ENCODE results near the gene MYL6B. TPM values are rescaled to one million over a fixed set of nuclear protein-coding genes. Genes with fewer than 3 reads are reported as not detected.

MYL6B gene
- total RNA-seq, 2 donors from 2014 or later: 18.6 to 19.1 TPM

- H3K9ac ChIP-seq (ENCODE audit: low read depth in 2 of 2, low read length in 2 of 2): no peak overlapping the region
- no peak for TF ChIP-seq CTCF (IDR thresholded peaks at IDR 0.05)
- H3K27ac ChIP-seq: no peak overlapping the region
- H3K4me1 ChIP-seq: no peaks in the 10 kb centered on the region
- no peak overlapping the region for H3K4me3 ChIP-seq
- no peak for DNase-seq
- H3K36me3 ChIP-seq: peaks cover 6% of the 10 kb centered on the region
- H3K27me3 ChIP-seq: no peaks in the 10 kb centered on the region
- intact Hi-C loops (cut with DNase I): loop anchor here (10.0 kb wide), 1 partner anchor 92 kb away; no protein-coding TSS in a partner anchor
- no peaks in the 10 kb centered on the region for H3K9me3 ChIP-seq
Observed at GRCh38 chr12:56202838-56203237, 50.5 kb downstream of the MYL6B start.

GRCh38 chr12:56204275-56204674, 51.9 kb downstream of the MYL6B start:
- Histone ChIP-seq H3K27me3 (no peaks in the 10 kb centered on the region), H3K9me3 (no peaks in the 10 kb centered on the region), H3K36me3 (peaks cover 11% of the 10 kb centered on the region), H3K27ac (no peak overlapping the region), H3K4me1 (no peaks in the 10 kb centered on the region), H3K4me3 (no peak overlapping the region), H3K9ac (ENCODE audit: low read depth in 2 of 2, low read length in 2 of 2) (no peak overlapping the region)
- no peak for TF ChIP-seq CTCF (IDR thresholded peaks at IDR 0.05)
- no peak for DNase-seq
- intact Hi-C loops (cut with DNase I): loop anchor here (10.0 kb wide), 1 partner anchor 91 kb away; no protein-coding TSS in a partner anchor

GRCh38 chr12:56205445-56205844, 53.1 kb downstream of the MYL6B start:
- H3K9me3 ChIP-seq: no peaks in the 10 kb centered on the region
- no peak overlapping the region for H3K9ac ChIP-seq (ENCODE audit: low read depth in 2 of 2, low read length in 2 of 2)
- H3K36me3 ChIP-seq: peaks cover 11% of the 10 kb centered on the region
- no peaks in the 10 kb centered on the region for H3K4me1 ChIP-seq
- no peak for TF ChIP-seq CTCF (IDR thresholded peaks at IDR 0.05)
- intact Hi-C loops (cut with DNase I): loop anchor here (10.0 kb wide), 1 partner anchor 89 kb away; no protein-coding TSS in a partner anchor
- no peaks in the 10 kb centered on the region for H3K27me3 ChIP-seq
- H3K4me3 ChIP-seq: no peak overlapping the region
- no peak overlapping the region for H3K27ac ChIP-seq
- DNase-seq: no peak

GRCh38 chr12:56206452-56207166, 54.2 kb downstream of the MYL6B start:
- Histone ChIP-seq H3K27me3 (no peaks in the 10 kb centered on the region), H3K9ac (ENCODE audit: low read depth in 2 of 2, low read length in 2 of 2) (no peak overlapping the region), H3K4me1 (no peaks in the 10 kb centered on the region), H3K9me3 (no peaks in the 10 kb centered on the region), H3K36me3 (peaks cover 11% of the 10 kb centered on the region), H3K4me3 (no peak overlapping the region), H3K27ac (no peak overlapping the region)
- intact Hi-C loops (cut with DNase I): loop anchor here (10.0 kb wide), 1 partner anchor 88 kb away; no protein-coding TSS in a partner anchor
- DNase-seq: peak; percentile 77
- peak; percentile 46 for TF ChIP-seq CTCF (IDR thresholded peaks at IDR 0.05)

Other genes starting within 250 kb of the MYL6B start
- 10 to 100 TPM; 44.0 to 49.3 TPM for gene PYM1, start 224.7 kb upstream of the MYL6B start, total RNA-seq
- gene DGKA, start 221.4 kb upstream of the MYL6B start, total RNA-seq: 10 to 100 TPM; 80.2 to 91.2 TPM
- 1 to 10 TPM; 3.4 to 3.8 TPM for gene PMEL, start 186.5 kb upstream of the MYL6B start, total RNA-seq
- gene CDK2, start 185.8 kb upstream of the MYL6B start, total RNA-seq: 10 to 100 TPM; 20.9 to 48.9 TPM
- gene RAB5B, start 178.5 kb upstream of the MYL6B start, total RNA-seq: 100 to 1,000 TPM; 112 to 178 TPM
- 10 to 100 TPM; 25.8 to 35.8 TPM for gene SUOX, start 155.3 kb upstream of the MYL6B start, total RNA-seq
- gene IKZF4, start 131.5 kb upstream of the MYL6B start, total RNA-seq: 1 to 10 TPM; 4.7 to 5.6 TPM
- gene RPS26, start 110.7 kb upstream of the MYL6B start, total RNA-seq: 10 to 100 TPM; 53.1 to 80.5 TPM
- 100 to 1,000 TPM; 158 to 206 TPM for gene ERBB3, start 72.4 kb upstream of the MYL6B start, total RNA-seq
- 100 to 1,000 TPM in 1 of 2 donors, 10 to 100 TPM in 1; 69.6 to 155 TPM for gene PA2G4, start 48.0 kb upstream of the MYL6B start, total RNA-seq
- 1,000 to 10,000 TPM; 3,248 to 3,669 TPM for gene RPL41, start 36.0 kb upstream of the MYL6B start, total RNA-seq
- 1 to 10 TPM; 3.5 to 6.1 TPM for gene ZC3H10, start 34.3 kb upstream of the MYL6B start, total RNA-seq
- 10 to 100 TPM; 63.9 to 72.8 TPM for gene ESYT1, start 24.3 kb upstream of the MYL6B start, total RNA-seq
- 1,000 to 10,000 TPM; 1,641 to 1,922 TPM for gene MYL6, start 5.8 kb downstream of the MYL6B start, total RNA-seq
- 10 to 100 TPM; 80.1 to 84.2 TPM for gene SMARCC2, start 36.9 kb downstream of the MYL6B start, total RNA-seq
- gene RNF41, start 69.3 kb downstream of the MYL6B start, total RNA-seq: 10 to 100 TPM; 29.0 to 36.0 TPM
- gene NABP2, start 71.8 kb downstream of the MYL6B start, total RNA-seq: 10 to 100 TPM; 30.3 to 68.4 TPM
- gene SLC39A5, start 77.5 kb downstream of the MYL6B start, total RNA-seq: 100 to 1,000 TPM; 158 to 163 TPM
- gene ANKRD52, start 105.8 kb downstream of the MYL6B start, total RNA-seq: 10 to 100 TPM; 39.3 to 57.7 TPM
- 1 to 10 TPM; 4.2 to 4.5 TPM for gene COQ10A, start 114.4 kb downstream of the MYL6B start, total RNA-seq
- 100 to 1,000 TPM; 367 to 437 TPM for gene CS, start 147.7 kb downstream of the MYL6B start, total RNA-seq
- 100 to 1,000 TPM in 1 of 2 donors, 10 to 100 TPM in 1; 76.8 to 144 TPM for gene CNPY2, start 163.4 kb downstream of the MYL6B start, total RNA-seq
- 10 to 100 TPM; 48.1 to 68.0 TPM for gene PAN2, start 181.4 kb downstream of the MYL6B start, total RNA-seq
- gene IL23A, start 186.3 kb downstream of the MYL6B start, total RNA-seq: under 1 TPM in 1 of 2 donors, not detected in 1; 0.27 TPM
- 10 to 100 TPM; 62.6 to 63.2 TPM for gene STAT2, start 207.5 kb downstream of the MYL6B start, total RNA-seq
- gene APOF, start 210.3 kb downstream of the MYL6B start, total RNA-seq: under 1 TPM in 1 of 2 donors, not detected in 1; 0.15 TPM